ENCODE data around the gene PPP5C.
"Not testable (repeated sequence)": the region's sequence is repeated elsewhere in the genome, so short reads cannot be mapped to it uniquely, and the experiment has no call there.

The PPP5C gene

DNA sequence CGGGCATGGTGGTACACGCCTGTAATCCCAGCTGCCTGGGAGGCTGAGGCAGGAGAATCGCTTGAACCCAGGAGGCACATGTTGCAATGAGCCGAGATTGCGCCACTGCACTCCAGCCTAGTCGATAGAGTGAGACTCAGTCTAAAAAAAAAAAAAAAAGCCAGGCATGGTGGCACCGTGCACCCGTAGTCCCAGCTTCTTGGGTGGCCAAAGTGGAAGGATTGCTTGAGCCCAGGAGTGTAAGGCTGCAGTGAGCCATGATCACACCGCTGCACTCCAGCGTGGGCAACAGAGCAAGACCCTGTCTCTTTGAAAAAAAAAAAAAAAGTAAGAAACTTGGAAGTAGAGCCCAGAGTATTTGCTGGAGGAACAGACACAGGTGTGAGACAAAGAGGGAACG lies 38.7 kb downstream of the PPP5C start:
- no peaks in the 10 kb centered on the region for H3K27me3 Mint-ChIP-seq
- no peak for ATAC-seq
- H3K4me1 Mint-ChIP-seq: no peaks in the 10 kb centered on the region
- no peak overlapping the region for H3K27ac Mint-ChIP-seq
- peaks cover 4 to 7% of the 10 kb centered on the region in 2 donors for H3K9me3 Mint-ChIP-seq
- DNase-seq: peak in 1 of 2 donors; percentile 4
- H3K4me3 Mint-ChIP-seq: no peak overlapping the region

DNA sequence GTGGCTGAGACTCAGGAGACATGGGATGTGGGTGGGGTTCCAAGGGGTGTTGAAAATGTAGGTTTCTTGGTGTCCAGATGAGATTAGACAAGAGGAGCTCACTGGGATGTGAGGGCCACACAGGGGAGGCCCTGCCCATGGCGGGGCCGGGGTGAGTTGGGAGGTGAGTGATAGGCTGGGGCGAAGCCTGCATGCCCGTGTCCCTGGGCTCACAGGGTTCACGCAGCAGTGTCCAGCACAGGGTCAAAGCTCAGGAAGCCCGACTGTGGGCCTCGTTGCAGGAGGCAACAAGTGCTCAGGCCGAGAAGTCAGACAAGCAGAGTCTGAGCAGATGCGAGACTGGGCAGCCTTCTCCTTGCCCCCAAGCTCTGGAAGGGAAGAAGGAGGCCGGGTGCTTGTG lies 39.3 kb downstream of the PPP5C start:
- Mint-ChIP-seq H3K4me1 (peaks cover 2% of the 10 kb centered on the region), H3K27ac (no peak overlapping the region), H3K4me3 (no peak overlapping the region), H3K27me3 (no peaks in the 10 kb centered on the region), H3K9me3 (peaks cover 4 to 7% of the 10 kb centered on the region in 2 donors)
- no peak for ATAC-seq
- no peak for DNase-seq

DNA sequence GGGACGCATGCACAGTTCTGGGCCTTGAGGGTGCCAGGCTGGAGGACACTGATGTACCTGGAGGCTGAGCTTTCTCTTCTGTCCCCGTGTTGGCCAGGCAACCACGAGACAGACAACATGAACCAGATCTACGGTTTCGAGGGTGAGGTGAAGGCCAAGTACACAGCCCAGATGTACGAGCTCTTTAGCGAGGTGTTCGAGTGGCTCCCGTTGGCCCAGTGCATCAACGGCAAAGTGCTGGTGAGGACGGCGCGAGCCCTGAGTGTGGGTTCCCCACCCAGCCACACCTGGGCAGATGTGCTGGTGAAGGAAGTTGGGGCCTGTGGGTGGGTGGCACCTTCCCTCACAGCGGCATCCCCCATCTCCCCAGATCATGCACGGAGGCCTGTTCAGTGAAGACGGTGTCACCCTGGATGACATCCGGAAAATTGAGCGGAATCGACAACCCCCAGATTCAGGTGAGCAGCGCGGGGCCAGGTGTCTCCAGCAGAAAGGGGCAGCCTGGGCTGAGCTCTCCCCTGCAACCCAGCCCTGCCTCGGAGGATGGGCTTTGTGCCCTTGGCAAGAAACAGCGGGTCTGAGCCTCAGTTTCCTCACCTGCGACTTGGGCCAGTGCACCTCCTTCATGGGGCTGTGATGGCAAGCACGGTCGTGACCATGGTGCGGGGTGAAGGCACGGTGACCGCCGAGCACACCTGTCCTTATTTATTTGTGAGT lies 40.3 kb downstream of the PPP5C start:
- no peak overlapping the region for H3K27ac Mint-ChIP-seq
- H3K4me1 Mint-ChIP-seq: peaks cover 8% of the 10 kb centered on the region
- H3K27me3 Mint-ChIP-seq: no peaks in the 10 kb centered on the region
- no peak for DNase-seq
- H3K4me3 Mint-ChIP-seq: no peak overlapping the region
- no peak for ATAC-seq
- peaks cover 4 to 7% of the 10 kb centered on the region in 2 donors for H3K9me3 Mint-ChIP-seq

DNA sequence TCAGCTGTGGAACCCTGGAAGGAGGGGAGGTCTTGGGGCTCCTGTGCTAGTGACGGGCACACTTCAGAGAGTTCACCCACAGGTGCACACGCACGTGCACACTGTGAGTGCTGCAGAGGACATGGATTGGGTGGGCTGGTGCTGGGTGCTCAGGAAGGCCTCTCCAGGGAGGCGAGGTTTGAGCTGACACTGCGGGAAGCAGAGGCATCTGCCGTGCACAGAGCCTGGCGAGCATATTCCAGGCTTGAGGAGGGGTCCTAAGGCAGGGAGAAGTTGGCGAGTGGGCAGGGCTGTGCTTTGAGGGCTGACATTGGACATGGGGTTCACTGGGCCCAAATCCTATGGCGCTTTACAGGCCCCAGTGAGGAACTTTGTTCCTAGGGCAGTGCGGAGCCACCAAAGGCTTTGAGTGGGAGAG lies 40.8 kb downstream of the PPP5C start:
- DNase-seq (no peak), ATAC-seq (no peak)
- Mint-ChIP-seq H3K27me3 (no peaks in the 10 kb centered on the region), H3K9me3 (peaks cover 4 to 7% of the 10 kb centered on the region in 2 donors), H3K4me3 (no peak overlapping the region), H3K4me1 (peaks cover 13% of the 10 kb centered on the region), H3K27ac (peak overlapping the region in 1 of 2 donors; percentile 57)

- Mint-ChIP-seq H3K4me3 (no peak overlapping the region), H3K9me3 (peaks cover 4 to 7% of the 10 kb centered on the region in 2 donors), H3K27ac (no peak overlapping the region), H3K4me1 (peaks cover 14% of the 10 kb centered on the region), H3K27me3 (no peaks in the 10 kb centered on the region)
- ATAC-seq: no peak
- no peak for DNase-seq
These were observed 41.6 kb downstream of the PPP5C start for GRCh38 chr19:46388311-46389095.

DNA sequence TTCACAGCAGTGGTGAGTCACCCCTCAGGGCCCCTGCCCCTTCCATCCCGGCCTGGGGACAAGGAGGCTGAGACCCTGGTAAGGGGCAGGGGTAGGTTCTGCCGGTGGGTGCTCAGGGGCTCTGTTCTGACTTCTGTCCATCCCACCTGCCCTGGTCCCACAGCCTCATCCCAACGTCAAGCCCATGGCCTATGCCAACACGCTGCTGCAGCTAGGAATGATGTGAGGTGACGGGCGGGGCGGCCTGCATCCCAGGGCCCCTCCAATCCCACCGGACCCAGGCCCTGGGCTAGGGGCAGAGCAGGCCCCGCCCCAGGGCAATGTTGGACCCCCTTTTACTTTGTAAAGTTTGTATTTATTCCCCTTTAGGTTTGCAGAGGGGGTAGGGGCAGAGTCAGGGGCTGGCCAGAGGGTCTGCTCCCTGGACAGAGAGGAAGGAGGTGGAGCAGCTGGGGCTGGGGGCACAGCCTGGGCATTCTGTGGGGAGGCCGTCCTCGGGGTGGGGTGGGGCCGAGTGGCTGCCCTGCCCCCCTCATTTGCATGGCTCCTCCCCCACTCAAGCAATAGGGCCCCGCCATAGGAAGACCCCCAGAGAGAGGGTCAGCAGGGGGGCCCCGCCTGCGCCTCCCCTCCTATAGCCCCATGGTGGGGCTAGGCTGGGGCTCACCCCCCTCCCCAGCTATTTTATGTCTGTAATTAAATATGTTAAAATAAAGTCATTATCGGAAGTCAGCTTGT lies 43.4 kb downstream of the PPP5C start:
- ATAC-seq (no peak), DNase-seq (no peak)
- Mint-ChIP-seq H3K27ac (no peak overlapping the region), H3K4me3 (no peak overlapping the region), H3K9me3 (peaks cover 4 to 7% of the 10 kb centered on the region in 2 donors), H3K27me3 (no peaks in the 10 kb centered on the region), H3K4me1 (peaks cover 18% of the 10 kb centered on the region)

DNA sequence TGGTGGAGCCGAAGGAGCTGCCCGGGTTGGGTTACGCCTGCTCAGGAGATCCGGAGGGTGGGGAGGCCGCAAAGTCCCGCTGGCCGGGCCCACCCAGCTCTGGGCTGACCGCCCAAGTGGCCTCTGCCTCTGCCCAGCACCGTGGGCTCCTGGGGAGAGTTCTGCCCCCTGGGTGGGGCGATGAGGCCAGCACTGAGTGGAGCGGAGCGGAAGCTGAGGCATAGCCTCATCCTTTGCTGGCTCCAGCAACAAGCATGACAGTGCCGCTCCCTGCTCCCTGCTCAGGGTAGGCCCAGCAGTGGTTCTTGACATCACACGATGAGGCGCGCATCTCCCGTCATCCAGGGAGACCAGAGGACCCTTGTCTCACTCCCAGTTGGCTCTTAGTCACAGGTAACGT lies 44.0 kb downstream of the PPP5C start:
- no peaks in the 10 kb centered on the region for H3K27me3 Mint-ChIP-seq
- DNase-seq (no peak), ATAC-seq (no peak)
- H3K9me3 Mint-ChIP-seq: peaks cover 4 to 7% of the 10 kb centered on the region in 2 donors
- H3K4me1 Mint-ChIP-seq: peaks cover 18% of the 10 kb centered on the region
- no peak overlapping the region for H3K27ac Mint-ChIP-seq
- no peak overlapping the region for H3K4me3 Mint-ChIP-seq

DNA sequence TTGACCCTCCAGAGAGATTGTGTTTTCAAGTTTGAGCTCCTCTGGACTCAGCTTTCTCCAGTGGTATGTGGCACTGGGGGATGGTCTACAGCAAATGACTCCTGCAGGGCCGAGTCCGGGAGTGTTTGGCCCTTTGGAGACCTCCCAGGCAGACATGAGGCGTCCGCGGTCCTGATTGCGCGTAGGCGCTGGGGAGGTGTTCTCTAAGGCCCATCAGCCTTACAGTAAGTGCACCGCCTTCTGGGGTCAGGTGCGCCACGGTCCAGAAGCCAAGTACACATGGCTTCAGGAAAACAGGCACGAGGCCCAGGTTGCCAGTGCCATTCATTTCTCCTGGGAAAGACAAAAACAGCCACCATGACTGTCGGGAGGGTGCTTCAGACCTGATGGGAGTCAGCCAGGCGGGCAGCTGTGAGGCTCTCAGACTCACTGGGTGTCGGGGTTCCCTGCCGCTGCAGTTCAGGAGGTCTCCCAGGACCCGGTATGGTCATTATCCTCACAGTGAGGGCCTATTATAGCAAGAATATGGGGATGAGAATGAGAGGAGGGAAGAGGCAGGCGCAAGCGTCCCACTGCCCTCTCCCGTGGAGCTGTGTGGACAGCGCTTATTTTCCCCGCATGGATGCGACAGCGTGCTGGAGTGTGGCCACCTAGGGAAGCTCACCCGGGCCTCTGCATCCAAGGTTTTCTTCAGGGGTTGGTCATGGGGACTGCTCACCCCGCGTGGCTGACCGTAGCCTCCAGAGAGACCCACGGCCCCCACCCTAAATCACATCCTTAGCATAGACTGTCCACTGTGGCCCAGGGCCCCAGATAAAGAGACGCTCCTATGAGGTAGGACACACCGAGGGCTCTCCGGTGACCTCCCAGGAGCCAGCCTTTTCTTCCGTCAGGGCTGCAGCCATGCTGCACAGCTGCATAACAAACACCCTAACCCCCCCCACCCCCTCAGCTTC lies 44.7 kb downstream of the PPP5C start:
- DNase-seq (no peak), ATAC-seq (no peak)
- Mint-ChIP-seq H3K4me3 (no peak overlapping the region), H3K27me3 (no peaks in the 10 kb centered on the region), H3K9me3 (peaks cover 4 to 7% of the 10 kb centered on the region in 2 donors), H3K4me1 (peaks cover 18% of the 10 kb centered on the region), H3K27ac (no peak overlapping the region)

DNA sequence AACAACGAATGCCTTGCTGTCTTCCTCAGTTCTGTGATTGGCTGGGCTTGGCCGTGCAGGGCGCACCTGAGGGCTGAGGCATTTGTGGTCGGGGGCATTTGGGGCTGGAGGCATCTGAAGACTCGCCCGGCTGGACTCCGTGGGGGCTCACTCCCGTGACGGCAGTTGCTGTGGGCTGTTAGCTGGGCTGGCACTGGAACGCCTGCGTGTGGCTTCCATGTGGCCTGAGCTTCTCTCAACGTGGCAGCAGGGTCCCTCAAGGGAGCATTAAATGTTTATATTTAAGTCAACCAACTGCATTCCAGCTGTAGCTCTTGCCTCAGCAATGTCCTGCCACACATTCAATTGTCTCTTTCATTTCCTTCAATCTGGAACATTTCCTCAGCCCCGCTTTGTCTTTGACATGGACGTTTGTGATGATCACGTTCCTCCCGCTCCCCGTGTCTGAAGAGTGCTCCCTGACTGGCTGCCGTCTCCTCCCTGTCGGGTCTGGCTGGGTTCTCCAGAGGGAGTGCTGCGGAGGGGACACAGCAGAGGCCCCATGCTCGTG lies 45.4 kb downstream of the PPP5C start:
- H3K4me3 Mint-ChIP-seq: no peak overlapping the region
- H3K27ac Mint-ChIP-seq: no peak overlapping the region
- peaks cover 4 to 7% of the 10 kb centered on the region in 2 donors for H3K9me3 Mint-ChIP-seq
- no peak for DNase-seq
- no peak for ATAC-seq
- H3K27me3 Mint-ChIP-seq: peaks cover under 1% of the 10 kb centered on the region
- peaks cover 18% of the 10 kb centered on the region for H3K4me1 Mint-ChIP-seq

GRCh38 chr19:46392837-46393236 lies 46.0 kb downstream of the PPP5C start:
- Mint-ChIP-seq H3K27ac (no peak overlapping the region), H3K9me3 (peaks cover 4 to 7% of the 10 kb centered on the region in 2 donors), H3K4me1 (peaks cover 18% of the 10 kb centered on the region), H3K27me3 (peaks cover 5% of the 10 kb centered on the region), H3K4me3 (no peak overlapping the region)
- DNase-seq (no peak), ATAC-seq (no peak)

GRCh38 chr19:46393456-46394401 lies 46.8 kb downstream of the PPP5C start:
- DNase-seq (no peak), ATAC-seq (peak; percentile 44)
- Mint-ChIP-seq H3K27me3 (peaks cover 7% of the 10 kb centered on the region), H3K4me3 (no peak overlapping the region), H3K9me3 (peaks cover 4 to 7% of the 10 kb centered on the region in 2 donors), H3K4me1 (peaks cover 18% of the 10 kb centered on the region), H3K27ac (peak overlapping the region in 1 of 2 donors; percentile 5)

GRCh38 chr19:46394402-46394797 lies 47.5 kb downstream of the PPP5C start:
- ATAC-seq: no peak
- DNase-seq: no peak
- Mint-ChIP-seq H3K27ac (no peak overlapping the region), H3K4me1 (peaks cover 18% of the 10 kb centered on the region), H3K27me3 (peaks cover 7% of the 10 kb centered on the region), H3K9me3 (peaks cover 2 to 5% of the 10 kb centered on the region in 2 donors), H3K4me3 (no peak overlapping the region)

- not testable (repeated sequence) for H3K9me3 Mint-ChIP-seq, DNase-seq, H3K27ac Mint-ChIP-seq, H3K4me3 Mint-ChIP-seq, ATAC-seq
- Mint-ChIP-seq H3K4me1 (peaks cover 12% of the 10 kb centered on the region), H3K27me3 (peaks cover 29% of the 10 kb centered on the region)
These were observed 51.1 kb downstream of the PPP5C start for GRCh38 chr19:46397801-46398479.

Data from stimulated activated naive CD8-positive, alpha-beta T cell treated with anti-CD3 and anti-CD28 coated beads, Interleukin-15, amount 100 ng/mL, for 72 hours (primary cell).